Measurements from ENCODE around the gene CALML4. TPM values are rescaled to one million over a fixed set of nuclear protein-coding genes. Genes with fewer than 3 reads are reported as not detected.
A peak's percentile ranks its signal among the peaks of the same experiment; 100 is the strongest.
"Not testable (repeated sequence)": the region's sequence is repeated elsewhere in the genome, so short reads cannot be mapped to it uniquely, and the experiment has no call there.

The CALML4 gene
- total RNA-seq, 1 donor from 2014 or later = 9.4 TPM

GRCh38 chr15:68228143-68228970, 23.2 kb upstream of the CALML4 start:
- Mint-ChIP-seq H3K4me1 (ENCODE audit: unreplicated experiment) (peaks cover 39% of the 10 kb centered on the region), H3K27me3 (peaks cover 4% of the 10 kb centered on the region), H3K36me3 (peaks cover 6% of the 10 kb centered on the region), H3K27ac (peak overlapping the region; percentile 91), H3K9me3 (no peaks in the 10 kb centered on the region), H3K4me3 (peak overlapping the region; percentile 94)
- DNase-seq (ENCODE audit: extremely low spot score, unreplicated experiment) = peak; percentile 62
- TF ChIP-seq, protein P1, sequence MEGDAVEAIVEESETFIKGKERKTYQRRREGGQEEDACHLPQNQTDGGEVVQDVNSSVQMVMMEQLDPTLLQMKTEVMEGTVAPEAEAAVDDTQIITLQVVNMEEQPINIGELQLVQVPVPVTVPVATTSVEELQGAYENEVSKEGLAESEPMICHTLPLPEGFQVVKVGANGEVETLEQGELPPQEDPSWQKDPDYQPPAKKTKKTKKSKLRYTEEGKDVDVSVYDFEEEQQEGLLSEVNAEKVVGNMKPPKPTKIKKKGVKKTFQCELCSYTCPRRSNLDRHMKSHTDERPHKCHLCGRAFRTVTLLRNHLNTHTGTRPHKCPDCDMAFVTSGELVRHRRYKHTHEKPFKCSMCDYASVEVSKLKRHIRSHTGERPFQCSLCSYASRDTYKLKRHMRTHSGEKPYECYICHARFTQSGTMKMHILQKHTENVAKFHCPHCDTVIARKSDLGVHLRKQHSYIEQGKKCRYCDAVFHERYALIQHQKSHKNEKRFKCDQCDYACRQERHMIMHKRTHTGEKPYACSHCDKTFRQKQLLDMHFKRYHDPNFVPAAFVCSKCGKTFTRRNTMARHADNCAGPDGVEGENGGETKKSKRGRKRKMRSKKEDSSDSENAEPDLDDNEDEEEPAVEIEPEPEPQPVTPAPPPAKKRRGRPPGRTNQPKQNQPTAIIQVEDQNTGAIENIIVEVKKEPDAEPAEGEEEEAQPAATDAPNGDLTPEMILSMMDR (conservative IDR thresholded peaks at IDR 0.05) = no peak

- Mint-ChIP-seq H3K9me3 (no peaks in the 10 kb centered on the region), H3K36me3 (peaks cover 10% of the 10 kb centered on the region), H3K4me3 (peak overlapping the region; percentile 94), H3K4me1 (ENCODE audit: unreplicated experiment) (peaks cover 37% of the 10 kb centered on the region), H3K27ac (peak overlapping the region; percentile 91), H3K27me3 (peaks cover 4% of the 10 kb centered on the region)
- peak; percentile 57 for DNase-seq (ENCODE audit: extremely low spot score, unreplicated experiment)
- TF ChIP-seq, protein P1 (conservative IDR thresholded peaks at IDR 0.05) = no peak
Observed at GRCh38 chr15:68227643-68228142, 22.6 kb upstream of the CALML4 start.

DNA sequence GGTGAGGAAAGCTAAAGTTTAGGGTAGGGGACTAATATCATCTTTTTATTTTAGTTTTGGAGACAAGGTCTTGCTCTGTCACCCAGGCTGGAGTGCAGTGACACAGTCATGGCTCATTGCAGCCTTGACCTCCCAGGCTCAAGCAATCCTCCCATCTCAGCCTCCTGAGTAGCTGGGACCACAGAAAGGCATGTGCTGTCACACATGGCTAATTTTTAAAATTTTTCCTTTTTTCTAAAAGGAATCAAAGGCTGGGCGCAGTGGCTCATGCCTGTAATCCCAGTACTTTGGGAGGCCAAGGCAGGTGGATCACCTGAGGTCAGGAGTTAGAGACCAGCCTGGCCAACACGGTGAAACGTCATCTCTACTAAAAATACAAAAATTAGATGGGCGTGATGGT, 20.3 kb upstream of the CALML4 start:
- not testable (repeated sequence) for H3K27me3 Mint-ChIP-seq, H3K9me3 Mint-ChIP-seq, H3K27ac Mint-ChIP-seq, H3K4me3 Mint-ChIP-seq
- Mint-ChIP-seq H3K4me1 (ENCODE audit: unreplicated experiment) (peaks cover 23% of the 10 kb centered on the region), H3K36me3 (peaks cover 10% of the 10 kb centered on the region)
- DNase-seq (ENCODE audit: extremely low spot score, unreplicated experiment) = peak; percentile 4

DNA sequence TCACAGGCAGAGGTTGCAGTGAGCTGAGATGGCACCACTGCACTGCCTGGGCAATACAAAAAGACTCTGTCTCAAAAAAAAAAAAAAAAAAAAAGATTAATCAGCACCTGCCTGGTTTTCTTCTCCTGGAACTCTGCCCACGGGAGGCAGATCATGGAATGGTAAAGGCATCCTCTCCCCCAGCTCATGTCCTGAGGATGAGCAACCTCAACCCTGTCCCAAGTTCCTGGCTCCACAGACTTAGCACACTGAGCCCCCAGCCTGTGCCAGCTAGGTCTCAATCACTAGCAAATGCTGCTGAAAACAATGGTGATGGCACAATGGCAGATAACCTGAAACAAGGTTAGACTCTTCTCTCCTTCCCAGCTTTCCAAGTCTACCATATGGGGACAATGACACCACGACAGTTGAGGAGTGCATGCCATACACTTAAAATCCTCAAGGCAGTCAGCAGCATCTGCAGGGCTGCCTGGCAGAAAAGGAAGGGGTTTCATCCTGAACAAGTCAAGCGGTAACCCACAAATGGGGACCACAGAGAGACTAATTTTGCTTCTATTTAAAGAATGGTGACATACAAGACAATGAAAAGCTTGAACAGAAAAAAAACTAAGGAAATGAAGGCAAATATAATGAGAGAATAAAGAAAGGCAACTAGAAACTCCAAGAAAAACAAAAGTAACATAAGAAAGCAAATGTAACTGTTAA, 19.6 kb upstream of the CALML4 start:
- Mint-ChIP-seq H3K27ac (no peak overlapping the region), H3K9me3 (no peaks in the 10 kb centered on the region), H3K36me3 (peaks cover 10% of the 10 kb centered on the region), H3K27me3 (no peaks in the 10 kb centered on the region), H3K4me3 (no peak overlapping the region), H3K4me1 (ENCODE audit: unreplicated experiment) (peaks cover 17% of the 10 kb centered on the region)
- peak; percentile 18 for DNase-seq (ENCODE audit: extremely low spot score, unreplicated experiment)
- TF ChIP-seq, protein P1 (conservative IDR thresholded peaks at IDR 0.05) = no peak

DNA sequence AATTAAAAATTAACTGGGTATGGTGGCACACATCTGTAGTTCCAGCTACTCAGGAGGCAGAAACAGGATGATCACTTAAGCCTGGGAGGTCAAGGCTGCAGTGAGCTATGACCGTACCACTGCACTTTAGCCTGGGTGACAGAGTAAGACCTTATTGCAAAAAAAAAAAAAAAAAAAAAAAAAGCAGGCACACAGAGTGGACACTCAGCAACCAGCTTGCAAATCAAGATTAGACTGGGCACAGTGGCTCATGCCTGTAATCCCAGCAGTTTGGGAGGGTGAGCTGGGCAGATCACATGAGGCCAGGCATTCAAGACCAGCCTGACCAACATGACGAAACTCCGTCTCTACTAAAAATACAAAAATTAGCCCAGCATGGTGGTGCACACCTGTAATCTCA, 19.0 kb upstream of the CALML4 start:
- no peak overlapping the region for H3K4me3 Mint-ChIP-seq
- TF ChIP-seq, protein P1 (conservative IDR thresholded peaks at IDR 0.05) = no peak
- no peaks in the 10 kb centered on the region for H3K9me3 Mint-ChIP-seq
- peaks cover 10% of the 10 kb centered on the region for H3K36me3 Mint-ChIP-seq
- H3K4me1 Mint-ChIP-seq (ENCODE audit: unreplicated experiment) = peaks cover 17% of the 10 kb centered on the region
- DNase-seq (ENCODE audit: extremely low spot score, unreplicated experiment) = peak; percentile 4
- H3K27me3 Mint-ChIP-seq = no peaks in the 10 kb centered on the region
- no peak overlapping the region for H3K27ac Mint-ChIP-seq

- no peaks in the 10 kb centered on the region for H3K9me3 Mint-ChIP-seq
- H3K27ac Mint-ChIP-seq = no peak overlapping the region
- DNase-seq (ENCODE audit: extremely low spot score, unreplicated experiment) = peak; percentile 13
- H3K27me3 Mint-ChIP-seq = no peaks in the 10 kb centered on the region
- TF ChIP-seq, protein P1 (conservative IDR thresholded peaks at IDR 0.05) = no peak
- peaks cover 10% of the 10 kb centered on the region for H3K36me3 Mint-ChIP-seq
- no peak overlapping the region for H3K4me3 Mint-ChIP-seq
- H3K4me1 Mint-ChIP-seq (ENCODE audit: unreplicated experiment) = peaks cover 10% of the 10 kb centered on the region
Observed at GRCh38 chr15:68223171-68223570, 18.0 kb upstream of the CALML4 start.

DNA sequence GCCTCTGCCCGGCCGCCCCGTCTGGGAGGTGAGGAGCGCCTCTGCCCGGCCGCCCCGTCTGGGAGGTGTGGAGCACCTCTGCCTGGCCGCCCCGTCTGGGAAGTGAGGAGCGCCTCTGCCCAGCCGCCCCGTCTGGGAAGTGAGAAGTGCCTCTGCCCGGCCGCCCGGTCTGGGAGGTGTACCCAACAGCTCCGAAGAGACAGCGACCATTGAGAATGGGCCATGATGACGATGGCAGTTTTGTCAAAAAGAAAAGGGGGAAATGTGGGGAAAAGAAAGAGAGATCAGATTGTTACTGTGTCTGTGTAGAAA, 17.3 kb upstream of the CALML4 start:
- not testable (repeated sequence) for H3K4me1 Mint-ChIP-seq (ENCODE audit: unreplicated experiment); H3K4me3 Mint-ChIP-seq; H3K9me3 Mint-ChIP-seq; H3K27ac Mint-ChIP-seq; DNase-seq (ENCODE audit: extremely low spot score, unreplicated experiment); H3K27me3 Mint-ChIP-seq
- H3K36me3 Mint-ChIP-seq = peaks cover 14% of the 10 kb centered on the region

DNA sequence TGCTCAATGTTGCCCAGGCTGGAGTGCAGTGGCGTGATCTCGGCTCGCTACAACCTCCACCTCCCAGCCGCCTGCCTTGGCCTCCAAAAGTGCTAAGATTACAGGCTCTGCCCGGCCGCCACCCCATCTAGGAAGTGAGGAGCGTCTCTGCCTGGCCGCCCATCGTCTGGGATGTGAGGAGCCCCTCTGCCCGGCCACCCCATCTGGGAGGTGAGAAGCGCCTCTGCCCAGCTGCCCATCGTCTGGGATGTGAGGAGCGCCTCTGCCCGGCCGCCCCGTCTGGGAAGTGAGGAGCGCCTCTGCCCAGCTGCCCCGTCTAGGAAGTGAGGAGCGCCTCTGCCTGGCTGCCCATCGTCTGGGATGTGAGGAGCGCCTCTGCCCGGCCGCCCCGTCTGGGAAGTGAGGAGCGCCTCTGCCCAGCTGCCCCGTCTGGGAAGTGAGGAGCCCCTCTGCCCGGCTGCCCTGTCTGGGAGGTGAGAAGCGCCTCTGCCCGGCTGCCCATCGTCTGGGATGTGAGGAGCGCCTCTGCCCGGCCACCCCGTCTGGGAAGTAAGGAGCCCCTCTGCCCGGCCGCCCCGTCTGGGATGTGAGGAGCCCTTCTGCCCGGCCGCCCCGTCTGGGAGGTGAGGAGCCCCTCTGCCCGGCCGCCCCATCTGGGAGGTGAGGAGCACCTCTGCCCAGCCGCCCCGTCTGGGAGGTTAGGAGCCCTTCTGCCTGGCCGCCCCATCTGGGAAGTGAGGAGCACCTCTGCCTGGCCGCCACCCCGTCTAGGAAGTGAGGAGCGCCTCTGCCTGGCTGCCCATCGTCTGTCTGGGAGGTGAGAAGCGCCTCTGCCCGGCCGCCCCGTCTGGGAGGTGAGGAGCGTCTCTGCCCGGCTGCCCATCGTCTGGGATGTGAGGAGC, 16.6 kb upstream of the CALML4 start:
- not testable (repeated sequence) for H3K9me3 Mint-ChIP-seq; H3K27ac Mint-ChIP-seq; H3K4me3 Mint-ChIP-seq; H3K4me1 Mint-ChIP-seq (ENCODE audit: unreplicated experiment); H3K27me3 Mint-ChIP-seq
- H3K36me3 Mint-ChIP-seq = peaks cover 19% of the 10 kb centered on the region
- peak; percentile 51 for DNase-seq (ENCODE audit: extremely low spot score, unreplicated experiment)

Data from type B pancreatic cell (in vitro differentiated cells).